ENCODE results near the gene C1orf226.

DNA sequence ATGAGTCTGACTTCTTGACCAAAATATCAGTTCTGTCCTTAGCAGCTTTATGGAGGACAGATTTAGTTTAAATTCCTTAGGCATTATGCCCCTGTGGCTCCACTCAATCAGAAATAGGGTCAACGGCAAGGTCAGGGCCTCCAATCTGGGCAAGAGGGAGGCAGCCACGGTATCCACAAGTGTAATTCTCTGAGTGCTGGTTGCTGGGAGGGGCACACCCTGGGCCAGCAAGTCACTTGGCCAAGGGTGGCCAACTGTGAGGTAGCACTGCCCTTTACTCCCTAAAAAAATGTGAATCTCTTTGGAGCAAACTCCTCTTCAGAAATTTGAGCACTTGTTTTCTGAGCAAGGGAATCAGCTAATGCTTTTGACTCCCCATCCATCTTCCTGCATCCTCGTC, 17.7 kb upstream of the C1orf226 start:
- no peak for TF ChIP-seq EP300 (IDR thresholded peaks at IDR 0.05; ENCODE audit: borderline replicate concordance)
- TF ChIP-seq TCF12 (IDR thresholded peaks at IDR 0.05; ENCODE audit: low read depth) = no peak
- no peak for TF ChIP-seq CEBPB (IDR thresholded peaks at IDR 0.05)
- TF ChIP-seq EGR1 (IDR thresholded peaks at IDR 0.05) = no peak
